ENCODE results near the gene KRT34.

GRCh38 chr17:41382394-41382793 is 288 bp upstream of the KRT34 start:
- TF ChIP-seq, protein P1, sequence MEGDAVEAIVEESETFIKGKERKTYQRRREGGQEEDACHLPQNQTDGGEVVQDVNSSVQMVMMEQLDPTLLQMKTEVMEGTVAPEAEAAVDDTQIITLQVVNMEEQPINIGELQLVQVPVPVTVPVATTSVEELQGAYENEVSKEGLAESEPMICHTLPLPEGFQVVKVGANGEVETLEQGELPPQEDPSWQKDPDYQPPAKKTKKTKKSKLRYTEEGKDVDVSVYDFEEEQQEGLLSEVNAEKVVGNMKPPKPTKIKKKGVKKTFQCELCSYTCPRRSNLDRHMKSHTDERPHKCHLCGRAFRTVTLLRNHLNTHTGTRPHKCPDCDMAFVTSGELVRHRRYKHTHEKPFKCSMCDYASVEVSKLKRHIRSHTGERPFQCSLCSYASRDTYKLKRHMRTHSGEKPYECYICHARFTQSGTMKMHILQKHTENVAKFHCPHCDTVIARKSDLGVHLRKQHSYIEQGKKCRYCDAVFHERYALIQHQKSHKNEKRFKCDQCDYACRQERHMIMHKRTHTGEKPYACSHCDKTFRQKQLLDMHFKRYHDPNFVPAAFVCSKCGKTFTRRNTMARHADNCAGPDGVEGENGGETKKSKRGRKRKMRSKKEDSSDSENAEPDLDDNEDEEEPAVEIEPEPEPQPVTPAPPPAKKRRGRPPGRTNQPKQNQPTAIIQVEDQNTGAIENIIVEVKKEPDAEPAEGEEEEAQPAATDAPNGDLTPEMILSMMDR (tag by site-specific recombination; IDR thresholded peaks at IDR 0.05): no peak
- no peak for TF ChIP-seq ZNF274 (IDR thresholded peaks at IDR 0.05; ENCODE audit: low read length)
- no peak for TF ChIP-seq ZNF274 (tag by site-specific recombination; IDR thresholded peaks at IDR 0.05; ENCODE audit: borderline replicate concordance)

All from HEK293 (cell line).